Measurements from ENCODE around the gene ANKRD63.

Gene ANKRD63

DNA sequence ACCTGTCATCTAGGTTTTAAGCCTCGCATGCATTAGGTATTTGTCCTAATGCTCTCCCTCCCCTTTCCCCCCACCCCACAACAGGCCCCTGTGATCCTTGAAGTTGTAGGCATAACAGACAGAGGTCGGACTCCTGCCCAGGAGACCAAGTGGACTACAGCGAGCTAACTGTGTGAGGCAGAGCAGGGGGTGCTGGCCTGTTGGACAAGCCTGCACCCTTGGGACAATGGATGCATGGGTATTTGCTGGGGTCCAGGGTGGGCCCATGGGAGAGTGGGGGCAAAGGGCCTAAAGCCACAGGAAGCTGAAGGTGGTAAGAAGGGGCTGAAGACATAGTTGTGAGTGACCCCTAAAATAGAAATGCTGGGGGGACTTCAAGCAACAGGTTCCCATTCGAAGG lies 22.4 kb upstream of the ANKRD63 start:
- Histone ChIP-seq H3K9me3 (ENCODE audit: insufficient read depth, low read length, severe bottlenecking) (no peaks in the 10 kb centered on the region), H4K20me1 (ENCODE audit: insufficient read depth, low read length) (no peaks in the 10 kb centered on the region), H3K27ac (ENCODE audit: low read length) (no peak overlapping the region), H3K9ac (ENCODE audit: low read depth, low read length) (no peak overlapping the region), H3K4me3 (ENCODE audit: low read depth in 1 of 2, low read length in 2 of 2) (no peak overlapping the region), H3K4me2 (ENCODE audit: insufficient read depth, low read length) (no peak overlapping the region), H3K4me1 (ENCODE audit: insufficient read depth, low read length) (peaks cover 35% of the 10 kb centered on the region), H3K27me3 (ENCODE audit: insufficient read depth, low read length, poor library complexity) (no peaks in the 10 kb centered on the region), H3K36me3 (ENCODE audit: insufficient read depth, low read length) (peaks cover 21% of the 10 kb centered on the region), H3K79me2 (ENCODE audit: insufficient read depth, low read length) (peaks cover 4% of the 10 kb centered on the region; the same call in 1 of the 2 replicates), H2AFZ (ENCODE audit: low read depth, low read length) (no peak overlapping the region)
- DNase-seq, result no peak
- TF ChIP-seq, protein P1, sequence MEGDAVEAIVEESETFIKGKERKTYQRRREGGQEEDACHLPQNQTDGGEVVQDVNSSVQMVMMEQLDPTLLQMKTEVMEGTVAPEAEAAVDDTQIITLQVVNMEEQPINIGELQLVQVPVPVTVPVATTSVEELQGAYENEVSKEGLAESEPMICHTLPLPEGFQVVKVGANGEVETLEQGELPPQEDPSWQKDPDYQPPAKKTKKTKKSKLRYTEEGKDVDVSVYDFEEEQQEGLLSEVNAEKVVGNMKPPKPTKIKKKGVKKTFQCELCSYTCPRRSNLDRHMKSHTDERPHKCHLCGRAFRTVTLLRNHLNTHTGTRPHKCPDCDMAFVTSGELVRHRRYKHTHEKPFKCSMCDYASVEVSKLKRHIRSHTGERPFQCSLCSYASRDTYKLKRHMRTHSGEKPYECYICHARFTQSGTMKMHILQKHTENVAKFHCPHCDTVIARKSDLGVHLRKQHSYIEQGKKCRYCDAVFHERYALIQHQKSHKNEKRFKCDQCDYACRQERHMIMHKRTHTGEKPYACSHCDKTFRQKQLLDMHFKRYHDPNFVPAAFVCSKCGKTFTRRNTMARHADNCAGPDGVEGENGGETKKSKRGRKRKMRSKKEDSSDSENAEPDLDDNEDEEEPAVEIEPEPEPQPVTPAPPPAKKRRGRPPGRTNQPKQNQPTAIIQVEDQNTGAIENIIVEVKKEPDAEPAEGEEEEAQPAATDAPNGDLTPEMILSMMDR (IDR thresholded peaks at IDR 0.05; ENCODE audit: borderline replicate concordance, extremely low read depth, low read length, poor library complexity, severe bottlenecking), result no peak
- TF ChIP-seq EZH2 (IDR thresholded peaks at IDR 0.05; ENCODE audit: borderline replicate concordance, low read depth, low read length, severe bottlenecking), result no peak
- ATAC-seq (ENCODE audit: insufficient read depth, low read depth), result no peak

DNA sequence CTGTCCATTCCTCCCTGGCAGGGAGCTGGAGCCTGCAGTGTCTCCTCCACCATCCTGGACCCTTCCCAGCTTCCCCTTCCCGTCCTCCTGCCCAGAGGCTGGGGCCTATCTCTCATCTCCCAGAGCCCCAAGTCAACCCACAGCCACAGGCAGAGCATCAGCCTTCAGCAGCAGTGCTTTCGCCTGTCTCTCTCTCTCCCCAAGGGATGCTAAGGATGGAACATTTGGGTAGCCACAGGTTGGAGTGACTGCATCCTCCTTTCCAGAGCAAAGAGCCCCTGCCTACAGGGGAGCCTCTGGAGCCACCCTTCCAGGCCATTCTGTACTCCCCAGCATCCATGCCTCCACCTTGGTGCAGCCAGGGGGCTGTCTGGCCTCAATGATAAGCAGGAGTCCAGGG lies 20.7 kb upstream of the ANKRD63 start:
- H3K27me3 ChIP-seq (ENCODE audit: insufficient read depth, low read length, poor library complexity), result no peaks in the 10 kb centered on the region
- DNase-seq, result no peak
- ATAC-seq (ENCODE audit: insufficient read depth, low read depth), result no peak
- peaks cover 24% of the 10 kb centered on the region for H3K36me3 ChIP-seq (ENCODE audit: insufficient read depth, low read length)
- H3K4me2 ChIP-seq (ENCODE audit: insufficient read depth, low read length), result no peak overlapping the region
- no peaks in the 10 kb centered on the region for H3K9me3 ChIP-seq (ENCODE audit: insufficient read depth, low read length, severe bottlenecking)
- H3K4me3 ChIP-seq (ENCODE audit: low read depth in 1 of 2, low read length in 2 of 2), result no peak overlapping the region
- no peak overlapping the region for H3K27ac ChIP-seq (ENCODE audit: low read length)
- peaks cover 4% of the 10 kb centered on the region; the same call in 1 of the 2 replicates for H3K79me2 ChIP-seq (ENCODE audit: insufficient read depth, low read length)
- no peak overlapping the region for H2AFZ ChIP-seq (ENCODE audit: low read depth, low read length)
- no peaks in the 10 kb centered on the region for H4K20me1 ChIP-seq (ENCODE audit: insufficient read depth, low read length)
- H3K9ac ChIP-seq (ENCODE audit: low read depth, low read length), result no peak overlapping the region
- TF ChIP-seq EZH2 (IDR thresholded peaks at IDR 0.05; ENCODE audit: borderline replicate concordance, low read depth, low read length, severe bottlenecking), result no peak
- TF ChIP-seq, protein P1 (IDR thresholded peaks at IDR 0.05; ENCODE audit: borderline replicate concordance, extremely low read depth, low read length, poor library complexity, severe bottlenecking), result no peak
- peaks cover 30% of the 10 kb centered on the region for H3K4me1 ChIP-seq (ENCODE audit: insufficient read depth, low read length)

DNA sequence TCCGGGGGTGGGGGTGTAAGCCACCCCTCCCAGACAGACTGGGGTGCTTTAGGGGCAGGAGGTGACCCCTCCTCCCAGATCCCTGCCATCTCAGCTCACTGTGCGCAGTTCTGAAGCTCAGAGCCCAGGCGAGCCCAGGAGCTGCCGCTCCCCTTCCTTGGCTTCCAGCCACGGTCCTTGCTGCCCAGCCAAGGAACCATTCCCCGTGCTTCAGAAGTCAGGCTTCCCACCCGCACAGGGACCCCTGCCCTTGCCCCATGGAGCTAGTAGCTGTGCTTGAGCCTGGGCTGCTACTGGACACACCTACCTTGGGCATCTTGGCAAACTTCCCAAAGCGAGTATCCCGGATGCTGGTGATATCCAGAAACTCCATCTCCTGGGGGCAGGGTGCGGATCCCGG lies 20.1 kb upstream of the ANKRD63 start:
- Histone ChIP-seq H4K20me1 (ENCODE audit: insufficient read depth, low read length) (no peaks in the 10 kb centered on the region), H3K27ac (ENCODE audit: low read length) (no peak overlapping the region), H3K4me1 (ENCODE audit: insufficient read depth, low read length) (peaks cover 24% of the 10 kb centered on the region), H3K27me3 (ENCODE audit: insufficient read depth, low read length, poor library complexity) (no peaks in the 10 kb centered on the region), H3K4me2 (ENCODE audit: insufficient read depth, low read length) (no peak overlapping the region), H3K9me3 (ENCODE audit: insufficient read depth, low read length, severe bottlenecking) (no peaks in the 10 kb centered on the region), H2AFZ (ENCODE audit: low read depth, low read length) (no peak overlapping the region), H3K9ac (ENCODE audit: low read depth, low read length) (no peak overlapping the region), H3K36me3 (ENCODE audit: insufficient read depth, low read length) (peaks cover 27% of the 10 kb centered on the region), H3K79me2 (ENCODE audit: insufficient read depth, low read length) (peaks cover 4% of the 10 kb centered on the region; the same call in 1 of the 2 replicates), H3K4me3 (ENCODE audit: low read depth in 1 of 2, low read length in 2 of 2) (no peak overlapping the region)
- ATAC-seq (ENCODE audit: insufficient read depth, low read depth), result no peak
- TF ChIP-seq EZH2 (IDR thresholded peaks at IDR 0.05; ENCODE audit: borderline replicate concordance, low read depth, low read length, severe bottlenecking), result no peak
- DNase-seq, result no peak

DNA sequence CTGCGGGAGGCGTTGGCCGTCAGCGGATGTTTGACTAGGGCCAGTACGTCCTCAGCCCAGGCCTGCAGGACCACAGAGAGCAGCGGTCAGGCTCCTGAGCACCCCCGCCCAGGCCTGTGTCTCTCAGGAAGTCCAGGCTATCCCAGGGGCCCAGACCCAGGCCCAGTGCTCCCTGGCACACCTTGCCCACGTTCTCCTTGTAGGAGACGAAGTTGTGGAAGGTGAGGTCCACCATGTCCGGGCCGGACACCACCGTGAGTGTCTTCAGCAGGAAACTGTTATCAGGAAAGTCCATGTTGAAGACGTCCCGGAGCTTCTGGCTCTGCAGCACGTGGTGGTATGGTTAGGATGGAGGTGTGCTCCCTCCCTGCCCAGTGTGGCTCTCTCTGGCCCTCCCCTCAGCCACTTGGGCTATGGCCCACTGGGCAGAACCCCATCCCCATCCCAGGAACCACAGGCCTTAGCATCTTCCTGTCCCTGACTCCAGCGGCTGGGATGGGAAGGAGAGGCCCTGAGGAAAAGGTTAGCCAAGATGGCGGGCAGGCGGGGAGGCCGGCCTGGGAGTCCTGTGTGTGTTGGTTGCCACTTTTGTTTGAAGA lies 19.5 kb upstream of the ANKRD63 start:
- no peak overlapping the region for H3K9ac ChIP-seq (ENCODE audit: low read depth, low read length)
- no peak for ATAC-seq (ENCODE audit: insufficient read depth, low read depth)
- no peak overlapping the region for H2AFZ ChIP-seq (ENCODE audit: low read depth, low read length)

More for the DNA sequence above, 19.5 kb upstream of the ANKRD63 start:
- H3K27me3 ChIP-seq (ENCODE audit: insufficient read depth, low read length, poor library complexity), result no peaks in the 10 kb centered on the region
- peaks cover 4% of the 10 kb centered on the region; the same call in 1 of the 2 replicates for H3K79me2 ChIP-seq (ENCODE audit: insufficient read depth, low read length)
- H3K36me3 ChIP-seq (ENCODE audit: insufficient read depth, low read length), result peaks cover 27% of the 10 kb centered on the region
- TF ChIP-seq, protein P1 (IDR thresholded peaks at IDR 0.05; ENCODE audit: borderline replicate concordance, extremely low read depth, low read length, poor library complexity, severe bottlenecking), result no peak
- TF ChIP-seq EZH2 (IDR thresholded peaks at IDR 0.05; ENCODE audit: borderline replicate concordance, low read depth, low read length, severe bottlenecking), result no peak
- no peak for DNase-seq
- peaks cover 19% of the 10 kb centered on the region for H3K4me1 ChIP-seq (ENCODE audit: insufficient read depth, low read length)
- no peaks in the 10 kb centered on the region for H3K9me3 ChIP-seq (ENCODE audit: insufficient read depth, low read length, severe bottlenecking)
- H3K27ac ChIP-seq (ENCODE audit: low read length), result no peak overlapping the region
- H4K20me1 ChIP-seq (ENCODE audit: insufficient read depth, low read length), result no peaks in the 10 kb centered on the region
- no peak overlapping the region for H3K4me3 ChIP-seq (ENCODE audit: low read depth in 1 of 2, low read length in 2 of 2)
- no peak overlapping the region for H3K4me2 ChIP-seq (ENCODE audit: insufficient read depth, low read length)
